HepG2 (cell line): ENCODE measurements around the gene WHAMM. TPM values are rescaled to one million over a fixed set of nuclear protein-coding genes. Genes with fewer than 3 reads are reported as not detected.

Experiments used
- EED ChIP-seq: sonication (generic); formaldehyde crosslinking; IDR thresholded peaks from 2 replicates; pipeline ENCODE4 v1.5.0; 2020; ENCODE audit warnings: mild to moderate bottlenecking, missing genetic modification reagents
- FOXC1 ChIP-seq: sonication (generic); formaldehyde crosslinking; IDR thresholded peaks from 2 replicates; pipeline ENCODE4 v1.8.0; 2022; ENCODE audit warnings: mild to moderate bottlenecking, missing genetic modification reagents, borderline replicate concordance
- FOXO1 ChIP-seq: sonication (generic); formaldehyde crosslinking; IDR thresholded peaks from 2 replicates; pipeline ENCODE4 v1.4.0; 2020; ENCODE audit warnings: missing genetic modification reagents
- HNRNPL ChIP-seq: fragments of 200-400 bp; formaldehyde crosslinking; IDR thresholded peaks from 2 replicates; pipeline ENCODE4 v1.6.1; 2017; ENCODE audit warnings: mild to moderate bottlenecking, low read depth, low read length
- KAT7 ChIP-seq: IDR thresholded peaks from 2 replicates; pipeline ENCODE4 v1.6.1; 2018; ENCODE audit warnings: borderline replicate concordance, missing compliant biosample characterization
- NAIF1 ChIP-seq: sonication (generic); formaldehyde crosslinking; IDR thresholded peaks from 2 replicates; pipeline ENCODE4 v1.5.0; 2020; ENCODE audit warnings: mild to moderate bottlenecking, missing genetic modification reagents, borderline replicate concordance
- NCOA5 ChIP-seq: sonication (generic); formaldehyde crosslinking; IDR thresholded peaks from 2 replicates; pipeline ENCODE4 v1.4.0; 2020; ENCODE audit warnings: missing genetic modification reagents
- PAF1 ChIP-seq: IDR thresholded peaks from 2 replicates; pipeline ENCODE4 v1.6.1; 2016; ENCODE audit warnings: missing genetic modification reagents, missing compliant biosample characterization
- RBAK ChIP-seq: sonication (generic); formaldehyde crosslinking; IDR thresholded peaks from 2 replicates; pipeline ENCODE4 v1.5.1; 2020; ENCODE audit warnings: mild to moderate bottlenecking, missing genetic modification reagents
- SMARCE1 ChIP-seq: fragments of 450-650 bp; IDR thresholded peaks from 2 replicates; pipeline ENCODE4 v1.6.1; 2017; ENCODE audit warnings: borderline replicate concordance
- ZBTB1 ChIP-seq: sonication (generic); formaldehyde crosslinking; IDR thresholded peaks from 2 replicates; pipeline ENCODE4 v1.4.0; 2020; ENCODE audit warnings: missing genetic modification reagents, borderline replicate concordance
- ZBTB21 ChIP-seq: sonication (generic); formaldehyde crosslinking; IDR thresholded peaks from 2 replicates; pipeline ENCODE4 v1.4.0; 2020; ENCODE audit warnings: missing genetic modification reagents
- ZNF138 ChIP-seq: sonication (generic); formaldehyde crosslinking; IDR thresholded peaks from 2 replicates; pipeline ENCODE4 v1.5.0; 2020; ENCODE audit warnings: mild to moderate bottlenecking, low read depth, missing genetic modification reagents
- ZNF382 ChIP-seq: sonication (generic); formaldehyde crosslinking; IDR thresholded peaks from 2 replicates; pipeline ENCODE4 v1.5.0; 2020; ENCODE audit warnings: missing genetic modification reagents, mild to moderate bottlenecking, borderline replicate concordance
- ZNF547 ChIP-seq: sonication (generic); formaldehyde crosslinking; IDR thresholded peaks from 2 replicates; pipeline ENCODE4 v1.5.1; 2020; ENCODE audit warnings: mild to moderate bottlenecking, missing genetic modification reagents
- ZNF589 ChIP-seq: sonication (generic); formaldehyde crosslinking; conservative IDR thresholded peaks from 2 replicates; pipeline ENCODE4 v1.8.0; 2022; ENCODE audit warnings: mild to moderate bottlenecking, moderate library complexity, missing genetic modification reagents
- ZNF619 ChIP-seq: sonication (generic); formaldehyde crosslinking; IDR thresholded peaks from 2 replicates; pipeline ENCODE4 v1.4.0; 2020; ENCODE audit warnings: mild to moderate bottlenecking, missing genetic modification reagents
- polyA plus RNA-seq, 8 experiments: library from polyadenylated mRNA; depleted of rRNA in 3 of 8; stranded (reverse) in 7 of 8; unstranded in 1 of 8; fragments of >200 nt; fragmentation: Illumina TruSeq in 4 of 8; extraction: Trizol in 4 of 8; gene quantifications; 2 replicates each; pipeline versions ENCODE4 v1.2.1 to v1.2.3, GENCODE V29; 2011 to 2016; ENCODE audit warnings: low read depth in 4 of 8, missing spikeins in 1 of 8, mixed read lengths in 1 of 8; ENCODE audit not compliant: insufficient read depth in 1 of 8
- total RNA-seq, 5 experiments: library from RNA; depleted of rRNA; stranded (reverse); fragments of >200 nt; fragmentation: Illumina TruSeq; extraction: Trizol; gene quantifications; 2 replicates each; pipeline ENCODE4 v1.2.3, GENCODE V29; 2016; ENCODE audit warnings: low read depth in 1 of 5
- TF ChIP-seq, protein P1 (sequence below): sonication (generic); formaldehyde crosslinking; IDR thresholded peaks from 2 replicates; pipeline ENCODE4 v1.4.0; 2020; ENCODE audit warnings: missing genetic modification reagents
- TF ChIP-seq, protein P2 (sequence below): sonication (generic); formaldehyde crosslinking; conservative IDR thresholded peaks from 2 replicates; pipeline ENCODE4 v1.8.0; 2022; ENCODE audit warnings: low read depth, missing genetic modification reagents
- TF ChIP-seq, protein P3 (sequence below): sonication (generic); formaldehyde crosslinking; IDR thresholded peaks from 2 replicates; pipeline ENCODE4 v1.4.0; 2020; ENCODE audit warnings: mild to moderate bottlenecking, missing genetic modification reagents
- TF ChIP-seq, protein P4 (sequence below): sonication (generic); formaldehyde crosslinking; IDR thresholded peaks from 2 replicates; pipeline ENCODE4 v1.4.0; 2020; ENCODE audit warnings: mild to moderate bottlenecking, missing genetic modification reagents
- TF ChIP-seq, protein P5 (sequence below): sonication (generic); formaldehyde crosslinking; IDR thresholded peaks from 2 replicates; pipeline ENCODE4 v1.4.0; 2020; ENCODE audit warnings: missing genetic modification reagents

WHAMM gene
- total and polyA plus RNA-seq, 2 of the 13 experiments (the other 11 are each of a cell fraction or from before 2014, with no cell fraction given), result 2.9 to 3.0 TPM

DNA sequence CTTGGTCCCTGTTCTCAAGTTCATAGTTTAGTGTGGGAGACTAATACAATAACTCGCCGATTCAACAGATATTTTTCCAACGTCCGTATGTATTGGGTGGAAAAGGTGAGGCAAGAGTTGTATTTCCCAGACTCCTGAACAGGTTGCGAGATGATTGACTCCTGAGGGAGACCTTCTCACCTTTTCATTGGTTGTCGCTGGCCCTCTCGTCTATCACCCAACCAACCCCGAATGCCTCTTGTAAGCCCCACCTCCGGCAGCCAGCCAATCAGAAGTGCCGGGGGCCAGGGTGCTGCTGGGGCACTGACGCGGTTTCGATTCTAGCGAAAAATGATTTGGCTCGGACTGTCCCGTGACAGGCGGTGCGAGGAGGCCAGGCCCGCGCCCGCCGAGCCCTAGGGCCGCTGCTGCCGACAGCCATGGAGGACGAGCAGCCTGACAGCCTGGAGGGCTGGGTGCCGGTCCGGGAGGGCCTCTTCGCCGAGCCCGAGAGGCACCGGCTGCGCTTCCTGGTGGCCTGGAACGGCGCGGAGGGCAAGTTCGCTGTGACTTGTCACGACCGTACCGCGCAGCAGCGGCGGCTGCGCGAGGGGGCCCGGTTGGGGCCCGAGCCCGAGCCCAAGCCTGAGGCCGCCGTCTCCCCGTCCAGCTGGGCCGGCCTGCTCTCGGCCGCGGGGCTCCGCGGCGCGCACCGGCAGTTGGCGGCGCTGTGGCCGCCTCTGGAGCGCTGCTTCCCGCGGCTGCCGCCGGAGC lies at the start of gene WHAMM (continued):
- TF ChIP-seq, protein P1, sequence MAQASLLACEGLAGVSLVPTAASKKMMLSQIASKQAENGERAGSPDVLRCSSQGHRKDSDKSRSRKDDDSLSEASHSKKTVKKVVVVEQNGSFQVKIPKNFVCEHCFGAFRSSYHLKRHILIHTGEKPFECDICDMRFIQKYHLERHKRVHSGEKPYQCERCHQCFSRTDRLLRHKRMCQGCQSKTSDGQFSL (CRISPR knock-in tag), result no peak
- TF ChIP-seq ZNF382 (CRISPR knock-in tag) (no peak), ZBTB1 (CRISPR knock-in tag) (no peak), ZNF138 (CRISPR knock-in tag) (no peak), FOXO1 (CRISPR knock-in tag) (peak; percentile 26; the same call in 1 of the 2 replicates), RBAK (CRISPR knock-in tag) (no peak), EED (CRISPR knock-in tag) (peak; percentile 24; the same call in 1 of the 2 replicates), SMARCE1 (no peak), KAT7 (CRISPR knock-in tag) (peak; percentile 82; the same call in 1 of the 2 replicates), ZNF547 (CRISPR knock-in tag) (peak; percentile 42; the same call in 1 of the 2 replicates), ZNF619 (CRISPR knock-in tag) (no peak), HNRNPL (0 out of 2 replicates have a peak, but pooled peaks have one; percentile 24), FOXC1 (no peak), NAIF1 (CRISPR knock-in tag) (no peak), NCOA5 (CRISPR knock-in tag) (no peak), PAF1 (no peak), ZNF589 (no peak), ZBTB21 (no peak)
- TF ChIP-seq, protein P2, sequence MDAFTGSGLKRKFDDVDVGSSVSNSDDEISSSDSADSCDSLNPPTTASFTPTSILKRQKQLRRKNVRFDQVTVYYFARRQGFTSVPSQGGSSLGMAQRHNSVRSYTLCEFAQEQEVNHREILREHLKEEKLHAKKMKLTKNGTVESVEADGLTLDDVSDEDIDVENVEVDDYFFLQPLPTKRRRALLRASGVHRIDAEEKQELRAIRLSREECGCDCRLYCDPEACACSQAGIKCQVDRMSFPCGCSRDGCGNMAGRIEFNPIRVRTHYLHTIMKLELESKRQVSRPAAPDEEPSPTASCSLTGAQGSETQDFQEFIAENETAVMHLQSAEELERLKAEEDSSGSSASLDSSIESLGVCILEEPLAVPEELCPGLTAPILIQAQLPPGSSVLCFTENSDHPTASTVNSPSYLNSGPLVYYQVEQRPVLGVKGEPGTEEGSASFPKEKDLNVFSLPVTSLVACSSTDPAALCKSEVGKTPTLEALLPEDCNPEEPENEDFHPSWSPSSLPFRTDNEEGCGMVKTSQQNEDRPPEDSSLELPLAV (CRISPR knock-in tag), result no peak
- TF ChIP-seq, protein P3, sequence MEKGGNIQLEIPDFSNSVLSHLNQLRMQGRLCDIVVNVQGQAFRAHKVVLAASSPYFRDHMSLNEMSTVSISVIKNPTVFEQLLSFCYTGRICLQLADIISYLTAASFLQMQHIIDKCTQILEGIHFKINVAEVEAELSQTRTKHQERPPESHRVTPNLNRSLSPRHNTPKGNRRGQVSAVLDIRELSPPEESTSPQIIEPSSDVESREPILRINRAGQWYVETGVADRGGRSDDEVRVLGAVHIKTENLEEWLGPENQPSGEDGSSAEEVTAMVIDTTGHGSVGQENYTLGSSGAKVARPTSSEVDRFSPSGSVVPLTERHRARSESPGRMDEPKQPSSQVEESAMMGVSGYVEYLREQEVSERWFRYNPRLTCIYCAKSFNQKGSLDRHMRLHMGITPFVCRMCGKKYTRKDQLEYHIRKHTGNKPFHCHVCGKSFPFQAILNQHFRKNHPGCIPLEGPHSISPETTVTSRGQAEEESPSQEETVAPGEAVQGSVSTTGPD (CRISPR knock-in tag), result no peak
- TF ChIP-seq, protein P4, sequence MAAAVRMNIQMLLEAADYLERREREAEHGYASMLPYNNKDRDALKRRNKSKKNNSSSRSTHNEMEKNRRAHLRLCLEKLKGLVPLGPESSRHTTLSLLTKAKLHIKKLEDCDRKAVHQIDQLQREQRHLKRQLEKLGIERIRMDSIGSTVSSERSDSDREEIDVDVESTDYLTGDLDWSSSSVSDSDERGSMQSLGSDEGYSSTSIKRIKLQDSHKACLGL, result peak; percentile 84
- TF ChIP-seq, protein P5, sequence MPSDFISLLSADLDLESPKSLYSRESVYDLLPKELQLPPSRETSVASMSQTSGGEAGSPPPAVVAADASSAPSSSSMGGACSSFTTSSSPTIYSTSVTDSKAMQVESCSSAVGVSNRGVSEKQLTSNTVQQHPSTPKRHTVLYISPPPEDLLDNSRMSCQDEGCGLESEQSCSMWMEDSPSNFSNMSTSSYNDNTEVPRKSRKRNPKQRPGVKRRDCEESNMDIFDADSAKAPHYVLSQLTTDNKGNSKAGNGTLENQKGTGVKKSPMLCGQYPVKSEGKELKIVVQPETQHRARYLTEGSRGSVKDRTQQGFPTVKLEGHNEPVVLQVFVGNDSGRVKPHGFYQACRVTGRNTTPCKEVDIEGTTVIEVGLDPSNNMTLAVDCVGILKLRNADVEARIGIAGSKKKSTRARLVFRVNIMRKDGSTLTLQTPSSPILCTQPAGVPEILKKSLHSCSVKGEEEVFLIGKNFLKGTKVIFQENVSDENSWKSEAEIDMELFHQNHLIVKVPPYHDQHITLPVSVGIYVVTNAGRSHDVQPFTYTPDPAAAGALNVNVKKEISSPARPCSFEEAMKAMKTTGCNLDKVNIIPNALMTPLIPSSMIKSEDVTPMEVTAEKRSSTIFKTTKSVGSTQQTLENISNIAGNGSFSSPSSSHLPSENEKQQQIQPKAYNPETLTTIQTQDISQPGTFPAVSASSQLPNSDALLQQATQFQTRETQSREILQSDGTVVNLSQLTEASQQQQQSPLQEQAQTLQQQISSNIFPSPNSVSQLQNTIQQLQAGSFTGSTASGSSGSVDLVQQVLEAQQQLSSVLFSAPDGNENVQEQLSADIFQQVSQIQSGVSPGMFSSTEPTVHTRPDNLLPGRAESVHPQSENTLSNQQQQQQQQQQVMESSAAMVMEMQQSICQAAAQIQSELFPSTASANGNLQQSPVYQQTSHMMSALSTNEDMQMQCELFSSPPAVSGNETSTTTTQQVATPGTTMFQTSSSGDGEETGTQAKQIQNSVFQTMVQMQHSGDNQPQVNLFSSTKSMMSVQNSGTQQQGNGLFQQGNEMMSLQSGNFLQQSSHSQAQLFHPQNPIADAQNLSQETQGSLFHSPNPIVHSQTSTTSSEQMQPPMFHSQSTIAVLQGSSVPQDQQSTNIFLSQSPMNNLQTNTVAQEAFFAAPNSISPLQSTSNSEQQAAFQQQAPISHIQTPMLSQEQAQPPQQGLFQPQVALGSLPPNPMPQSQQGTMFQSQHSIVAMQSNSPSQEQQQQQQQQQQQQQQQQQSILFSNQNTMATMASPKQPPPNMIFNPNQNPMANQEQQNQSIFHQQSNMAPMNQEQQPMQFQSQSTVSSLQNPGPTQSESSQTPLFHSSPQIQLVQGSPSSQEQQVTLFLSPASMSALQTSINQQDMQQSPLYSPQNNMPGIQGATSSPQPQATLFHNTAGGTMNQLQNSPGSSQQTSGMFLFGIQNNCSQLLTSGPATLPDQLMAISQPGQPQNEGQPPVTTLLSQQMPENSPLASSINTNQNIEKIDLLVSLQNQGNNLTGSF (CRISPR knock-in tag), result no peak
